Endothelial cell of umbilical vein (primary cell): ENCODE results near the gene C10orf53. TPM values are rescaled to one million over a fixed set of nuclear protein-coding genes. Genes with fewer than 3 reads are reported as not detected.

Source experiments
- BruUV-seq: library from RNA; stranded (reverse); fragments of 400-500 nt; replicated peaks from 2 replicates; lab custom pipeline; 2021; lab: Mats Ljungman, UMichigan
- CTCF ChIA-PET: fragments of 300-600, 350-600 bp; sonication (Branson Sonifier 250); formaldehyde crosslinking; loops from one replicate; lab custom pipeline; 2021; ENCODE audit warnings: antibody characterized with exemption, inconsistent platforms; lab: Charles Lee
- POLR2A ChIA-PET: fragments of 300-600, 350-600 bp; sonication (Branson Sonifier 250); formaldehyde crosslinking; loops from one replicate; lab custom pipeline; 2021; ENCODE audit warnings: antibody characterized with exemption, inconsistent platforms; lab: Charles Lee
- DNase-seq: peaks from one replicate; pipeline ENCODE4 v3.0.0-alpha.2; 2011; ENCODE audit warnings: low read depth, low spot score
- FAIRE-seq: peaks from 2 replicates; lab custom pipeline; 2011; peaks lifted over from hg19 to GRCh38; lab: Jason Lieb, UNC
- H2AFZ ChIP-seq: 2 replicates; pipeline ENCODE4 v1.6.0; 2012; ENCODE audit warnings: low read depth, low read length, control low read depth, inconsistent platforms
- H3K27ac ChIP-seq: 2 replicates; pipeline ENCODE4 v1.5.1; 2011; ENCODE audit warnings: low read depth, mild to moderate bottlenecking, control low read depth, low read length, moderate library complexity; ENCODE audit not compliant: insufficient read depth
- H3K27me3 ChIP-seq, 2 experiments: 2 replicates each; pipeline versions ENCODE4 v1.6.0 to v1.6.1; 2011; ENCODE audit warnings: low read length in 2 of 2, mixed read lengths in 1 of 2; ENCODE audit not compliant: control insufficient read depth in 2 of 2, insufficient read depth in 2 of 2
- H3K36me3 ChIP-seq, 2 experiments: 2 replicates in 1 of 2; 3 replicates in 1 of 2; pipeline ENCODE4 v1.5.1; 2011; ENCODE audit warnings: low read length in 2 of 2, mild to moderate bottlenecking in 1 of 2, moderate library complexity in 1 of 2; ENCODE audit not compliant: control insufficient read depth in 2 of 2, insufficient read depth in 2 of 2; ENCODE audit errors: extremely low read depth in 1 of 2
- H3K4me1 ChIP-seq: 3 replicates; pipeline ENCODE4 v1.5.1; 2011; ENCODE audit warnings: mild to moderate bottlenecking, low read length; ENCODE audit not compliant: control insufficient read depth, insufficient read depth; ENCODE audit errors: extremely low read depth
- H3K4me2 ChIP-seq: 2 replicates; pipeline ENCODE4 v1.6.1; 2011; ENCODE audit warnings: low read length, control low read depth, mixed read lengths; ENCODE audit not compliant: insufficient read depth
- H3K4me3 ChIP-seq, 3 experiments: fragments of 200-600 bp in 1 of 3; sonication (generic), shearing (Covaris generic) in 1 of 3; replicated peaks in 1 of 3; 2 replicates each; pipeline ENCODE4 v1.5.1; 2011 to 2016; ENCODE audit warnings: control low read depth in 3 of 3, low read length in 3 of 3, mild to moderate bottlenecking in 2 of 3, inconsistent platforms in 1 of 3, low read depth in 1 of 3, moderate library complexity in 1 of 3; ENCODE audit not compliant: insufficient read depth in 1 of 3
- H3K79me2 ChIP-seq: 2 replicates; pipeline ENCODE4 v1.6.0; 2012; ENCODE audit warnings: low read length, inconsistent platforms; ENCODE audit not compliant: control insufficient read depth, insufficient read depth
- H3K9ac ChIP-seq: replicated peaks from 2 replicates; pipeline ENCODE3; 2011; ENCODE audit warnings: low read length, control low read depth; ENCODE audit not compliant: insufficient read depth; ENCODE audit errors: extremely low read depth
- H3K9me1 ChIP-seq: replicated peaks from 3 replicates; pipeline ENCODE4 v1.6.0; 2011; ENCODE audit warnings: mild to moderate bottlenecking, low read length; ENCODE audit not compliant: control insufficient read depth, insufficient read depth; ENCODE audit errors: extremely low read depth
- H3K9me3 ChIP-seq: replicated peaks from 2 replicates; pipeline ENCODE4 v1.5.1; 2012; ENCODE audit warnings: low read length, inconsistent platforms; ENCODE audit not compliant: control insufficient read depth, insufficient read depth
- H4K20me1 ChIP-seq: replicated peaks from 2 replicates; pipeline ENCODE3; 2011; ENCODE audit warnings: mild to moderate bottlenecking, low read length; ENCODE audit not compliant: control insufficient read depth, insufficient read depth; ENCODE audit errors: extremely low read depth
- CTCF ChIP-seq, 2 donors: IDR thresholded peaks; 1 replicate in 1 of 2; 2 replicates in 1 of 2; pipeline ENCODE4 v1.5.1; 2011; ENCODE audit warnings: low read length in 2 of 2, mild to moderate bottlenecking in 2 of 2, moderate library complexity in 2 of 2, control low read depth in 1 of 2, inconsistent platforms in 1 of 2, low read depth in 1 of 2; ENCODE audit not compliant: insufficient read depth in 1 of 2; ENCODE audit errors: extremely low read depth in 1 of 2
- EZH2 ChIP-seq: IDR thresholded peaks from 2 replicates; pipeline ENCODE4 v1.6.1; 2012; ENCODE audit warnings: borderline replicate concordance, low read depth, mild to moderate bottlenecking, moderate library complexity, low read length, inconsistent platforms; ENCODE audit not compliant: severe bottlenecking
- FOS ChIP-seq: IDR thresholded peaks from 2 replicates; pipeline ENCODE4 v1.6.1; 2011; ENCODE audit warnings: mild to moderate bottlenecking, low read length, moderate library complexity, borderline replicate concordance; ENCODE audit not compliant: insufficient read depth
- JUN ChIP-seq: IDR thresholded peaks from 2 replicates; pipeline ENCODE4 v1.6.1; 2011; ENCODE audit warnings: borderline replicate concordance, low read depth; ENCODE audit not compliant: insufficient read length, insufficient read depth
- POLR2AphosphoS5 ChIP-seq: IDR thresholded peaks from 2 replicates; pipeline ENCODE4 v1.6.1; 2012; ENCODE audit warnings: low read depth, mild to moderate bottlenecking, control low read depth, low read length, moderate library complexity; ENCODE audit not compliant: insufficient read depth
- dilution Hi-C: fragments of 300-500 bp; cut with MboI; formaldehyde crosslinking; loops from one replicate; pipeline ENCODE4 v1.15.0; 2019; ENCODE audit warnings: low sequenced_read_pairs; ENCODE audit not compliant: extremely low pct_ligation_motif_present
- intact Hi-C: fragments of 100-400 bp; cut with micrococcal nuclease; formaldehyde crosslinking; loops from one replicate; pipeline ENCODE4 v1.10.0; 2022
- polyA plus RNA-seq, 4 experiments: library from polyadenylated mRNA; depleted of rRNA in 3 of 4; stranded (reverse) in 3 of 4; unstranded in 1 of 4; fragments of >200 nt; gene quantifications; 2 replicates each; pipeline versions ENCODE4 v1.2.1 to v1.2.3, GENCODE V29; 2011 to 2012; ENCODE audit warnings: missing spikeins in 1 of 4
- total RNA-seq: library from RNA; stranded (reverse); gene quantifications from 2 replicates; pipeline ENCODE4 v1.2.3, GENCODE V29; 2021

The C10orf53 gene
- total and polyA plus RNA-seq, 2 donors (not counting 3 experiments of a cell fraction or from before 2014, with no cell fraction given): not detected

- CTCF ChIA-PET: no interaction called here
- no peaks in the 10 kb centered on the region for H3K79me2 ChIP-seq
- H3K27me3 ChIP-seq: peaks cover 34 to 61% of the 10 kb centered on the region in 2 experiments
- TF ChIP-seq FOS (no peak), POLR2AphosphoS5 (no peak), EZH2 (no peak), JUN (no peak), CTCF (IDR thresholded peaks at IDR 0.05; ENCODE audit: extremely low read depth in 1 of 2, insufficient read depth in 1 of 2, low read depth in 1 of 2, low read length in 2 of 2) (no peak)
- DNase-seq (no peak), FAIRE-seq (no peak)
- no peak overlapping the region for H2AFZ ChIP-seq
- H4K20me1 ChIP-seq: no peaks in the 10 kb centered on the region
- dilution Hi-C loops: no loop called here
- no peaks in the 10 kb centered on the region for H3K9me1 ChIP-seq
- no peaks in the 10 kb centered on the region for H3K4me1 ChIP-seq
- no TSS peak for BruUV-seq
- H3K27ac ChIP-seq: no peak overlapping the region
- POLR2A ChIA-PET: no interaction called here
- no peak overlapping the region for H3K9ac ChIP-seq
- no peaks in the 10 kb centered on the region for H3K9me3 ChIP-seq
- H3K4me3 ChIP-seq: no peak overlapping the region
- no peaks in the 10 kb centered on the region for H3K36me3 ChIP-seq
- no peak overlapping the region for H3K4me2 ChIP-seq
- intact Hi-C loops: no loop called here
Measured at GRCh38 chr10:49689882-49690510, 10.5 kb downstream of the C10orf53 start.
